ENCODE data around the gene SHC2. TPM values are rescaled to one million over a fixed set of nuclear protein-coding genes. Genes with fewer than 3 reads are reported as not detected.

SHC2 gene
- total RNA-seq, 1 donor from 2014 or later: 29.7 TPM

DNA sequence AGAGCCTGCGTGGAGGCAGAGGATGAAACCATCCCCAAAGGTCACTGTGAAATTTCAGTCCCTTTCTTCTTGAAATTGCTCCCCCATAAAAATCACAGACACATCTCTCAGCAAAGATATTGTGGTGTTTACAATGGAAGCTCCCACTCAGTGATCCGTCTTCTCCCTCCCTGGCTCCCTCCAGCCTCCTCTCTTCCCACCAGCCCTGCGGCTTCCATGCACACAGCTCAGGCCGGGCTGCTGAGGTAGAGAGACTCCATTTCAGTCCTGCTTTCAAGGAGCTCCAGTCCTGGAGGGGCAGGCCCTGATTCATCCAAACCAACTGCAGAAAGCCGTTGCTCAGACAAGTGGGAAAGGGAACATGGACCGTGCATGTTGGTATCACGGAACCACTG lies 92.2 kb downstream of the SHC2 start:
- peaks cover 68% of the 10 kb centered on the region for H3K27me3 Mint-ChIP-seq (ENCODE audit: low read depth, unreplicated experiment)
- TF ChIP-seq, protein P1, sequence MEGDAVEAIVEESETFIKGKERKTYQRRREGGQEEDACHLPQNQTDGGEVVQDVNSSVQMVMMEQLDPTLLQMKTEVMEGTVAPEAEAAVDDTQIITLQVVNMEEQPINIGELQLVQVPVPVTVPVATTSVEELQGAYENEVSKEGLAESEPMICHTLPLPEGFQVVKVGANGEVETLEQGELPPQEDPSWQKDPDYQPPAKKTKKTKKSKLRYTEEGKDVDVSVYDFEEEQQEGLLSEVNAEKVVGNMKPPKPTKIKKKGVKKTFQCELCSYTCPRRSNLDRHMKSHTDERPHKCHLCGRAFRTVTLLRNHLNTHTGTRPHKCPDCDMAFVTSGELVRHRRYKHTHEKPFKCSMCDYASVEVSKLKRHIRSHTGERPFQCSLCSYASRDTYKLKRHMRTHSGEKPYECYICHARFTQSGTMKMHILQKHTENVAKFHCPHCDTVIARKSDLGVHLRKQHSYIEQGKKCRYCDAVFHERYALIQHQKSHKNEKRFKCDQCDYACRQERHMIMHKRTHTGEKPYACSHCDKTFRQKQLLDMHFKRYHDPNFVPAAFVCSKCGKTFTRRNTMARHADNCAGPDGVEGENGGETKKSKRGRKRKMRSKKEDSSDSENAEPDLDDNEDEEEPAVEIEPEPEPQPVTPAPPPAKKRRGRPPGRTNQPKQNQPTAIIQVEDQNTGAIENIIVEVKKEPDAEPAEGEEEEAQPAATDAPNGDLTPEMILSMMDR (IDR thresholded peaks at IDR 0.05; ENCODE audit: insufficient read depth, low read depth, low read length): no peak
- TF ChIP-seq EZH2 (IDR thresholded peaks at IDR 0.05; ENCODE audit: insufficient read depth, low read length): no peak

DNA sequence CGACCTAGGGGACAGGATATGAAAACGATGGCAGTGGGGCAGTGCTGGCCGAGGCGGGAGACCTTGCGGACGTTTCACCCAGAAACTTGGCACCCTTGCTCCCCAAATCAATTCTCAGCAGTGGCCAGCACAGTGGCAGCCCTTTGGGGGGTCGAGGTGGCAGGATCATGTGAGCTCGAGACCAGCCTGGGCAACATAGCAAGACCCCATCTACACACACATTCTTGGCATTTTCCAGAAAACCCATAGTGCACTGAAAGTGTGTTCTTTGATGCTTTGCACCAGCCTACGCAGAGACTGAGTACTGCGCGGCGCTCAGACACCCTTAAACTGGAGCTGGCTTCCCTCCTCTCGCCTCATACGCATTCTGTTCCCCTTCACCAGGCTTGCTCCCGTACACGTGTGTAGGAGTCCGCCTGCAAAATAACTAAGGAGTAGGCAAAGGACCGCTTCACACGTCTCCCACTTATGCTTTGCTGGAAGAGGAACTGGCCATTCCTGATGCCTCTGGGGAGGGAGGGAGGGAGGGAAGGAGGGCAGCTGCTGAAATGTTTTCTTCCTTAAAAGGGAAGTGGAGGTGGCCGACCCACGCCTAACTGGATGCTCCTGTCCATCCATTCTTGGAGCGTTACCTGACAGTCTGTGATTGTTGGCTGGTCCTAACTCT lies 92.7 kb downstream of the SHC2 start:
- no peaks in the 10 kb centered on the region for H3K36me3 ChIP-seq (ENCODE audit: insufficient read depth, low read length)
- peaks cover 5% of the 10 kb centered on the region for H3K36me3 Mint-ChIP-seq (ENCODE audit: low read depth, unreplicated experiment)
- H3K4me3 Mint-ChIP-seq (ENCODE audit: unreplicated experiment): no peak overlapping the region
- H3K9me3 Mint-ChIP-seq (ENCODE audit: unreplicated experiment): peaks cover 3% of the 10 kb centered on the region
- H3K4me1 ChIP-seq (ENCODE audit: insufficient read depth, low read length): no peaks in the 10 kb centered on the region
- peaks cover 19% of the 10 kb centered on the region for H3K27me3 ChIP-seq (ENCODE audit: insufficient read depth, low read length)
- peaks cover 64% of the 10 kb centered on the region for H3K27me3 Mint-ChIP-seq (ENCODE audit: low read depth, unreplicated experiment)
- no peak overlapping the region for H2AFZ ChIP-seq (ENCODE audit: low read depth, low read length)
- H3K9me3 ChIP-seq (ENCODE audit: insufficient read depth, low read depth, low read length): no peaks in the 10 kb centered on the region
- no peak for DNase-seq (ENCODE audit: low read depth)
- no peaks in the 10 kb centered on the region for H3K4me1 Mint-ChIP-seq (ENCODE audit: low read depth, unreplicated experiment)
- H3K4me3 ChIP-seq (ENCODE audit: insufficient read depth, low read depth, low read length): no peak overlapping the region
- no peaks in the 10 kb centered on the region for H4K20me1 ChIP-seq (ENCODE audit: insufficient read depth, low read length)
- no peaks in the 10 kb centered on the region for H3K79me2 ChIP-seq (ENCODE audit: insufficient read depth, low read length)
- no peak for FAIRE-seq
- H3K27ac Mint-ChIP-seq (ENCODE audit: unreplicated experiment): no peak overlapping the region
- H3K9ac ChIP-seq (ENCODE audit: low read length): no peak overlapping the region
- H3K27ac ChIP-seq (ENCODE audit: low read depth, low read length): no peak overlapping the region
- H3K4me2 ChIP-seq (ENCODE audit: low read length): no peak overlapping the region
- no peak for TF ChIP-seq EZH2 (IDR thresholded peaks at IDR 0.05; ENCODE audit: insufficient read depth, low read length)
- TF ChIP-seq, protein P1 (IDR thresholded peaks at IDR 0.05; ENCODE audit: insufficient read depth, low read depth, low read length): no peak

More for the DNA sequence above, 92.2 kb downstream of the SHC2 start:
- no peaks in the 10 kb centered on the region for H3K4me1 ChIP-seq (ENCODE audit: insufficient read depth, low read length)
- H3K9ac ChIP-seq (ENCODE audit: low read length): no peak overlapping the region
- H2AFZ ChIP-seq (ENCODE audit: low read depth, low read length): no peak overlapping the region
- Mint-ChIP-seq H3K9me3 (ENCODE audit: unreplicated experiment) (peaks cover 3% of the 10 kb centered on the region), H3K36me3 (ENCODE audit: low read depth, unreplicated experiment) (peaks cover 5% of the 10 kb centered on the region), H3K4me1 (ENCODE audit: low read depth, unreplicated experiment) (no peaks in the 10 kb centered on the region), H3K27ac (ENCODE audit: unreplicated experiment) (no peak overlapping the region), H3K4me3 (ENCODE audit: unreplicated experiment) (no peak overlapping the region)
- no peak overlapping the region for H3K27ac ChIP-seq (ENCODE audit: low read depth, low read length)
- DNase-seq (ENCODE audit: low read depth): no peak
- no peak overlapping the region for H3K4me3 ChIP-seq (ENCODE audit: insufficient read depth, low read depth, low read length)
- H3K27me3 ChIP-seq (ENCODE audit: insufficient read depth, low read length): peaks cover 19% of the 10 kb centered on the region
- H3K9me3 ChIP-seq (ENCODE audit: insufficient read depth, low read depth, low read length): no peaks in the 10 kb centered on the region
- FAIRE-seq: no peak
- no peaks in the 10 kb centered on the region for H3K79me2 ChIP-seq (ENCODE audit: insufficient read depth, low read length)
- H3K36me3 ChIP-seq (ENCODE audit: insufficient read depth, low read length): no peaks in the 10 kb centered on the region
- H4K20me1 ChIP-seq (ENCODE audit: insufficient read depth, low read length): no peaks in the 10 kb centered on the region
- no peak overlapping the region for H3K4me2 ChIP-seq (ENCODE audit: low read length)

DNA sequence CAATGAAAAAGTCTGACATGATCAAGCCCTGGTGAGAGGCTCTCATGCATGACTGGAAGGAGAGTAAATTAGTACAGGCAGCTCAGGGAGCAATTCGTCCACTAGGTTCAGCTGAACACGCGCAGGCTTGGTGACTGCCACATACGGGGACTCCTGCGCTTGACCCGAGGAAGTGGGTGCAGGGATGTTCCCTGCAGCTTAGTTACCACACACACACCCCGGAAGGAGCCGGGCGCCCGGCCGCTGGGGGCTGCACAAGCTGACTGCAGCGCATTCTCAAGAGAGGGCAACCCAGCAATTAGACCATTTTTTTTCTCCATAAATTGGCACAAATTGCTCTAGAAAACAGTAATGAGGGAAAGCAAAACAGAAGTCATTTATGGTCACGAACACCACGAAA lies 93.3 kb downstream of the SHC2 start:
- H3K9me3 Mint-ChIP-seq (ENCODE audit: unreplicated experiment): peaks cover 3% of the 10 kb centered on the region
- no peak overlapping the region for H3K27ac ChIP-seq (ENCODE audit: low read depth, low read length)
- H3K27me3 ChIP-seq (ENCODE audit: insufficient read depth, low read length): peaks cover 14% of the 10 kb centered on the region
- no peak for DNase-seq (ENCODE audit: low read depth)
- no peaks in the 10 kb centered on the region for H3K9me3 ChIP-seq (ENCODE audit: insufficient read depth, low read depth, low read length)
- H3K4me1 Mint-ChIP-seq (ENCODE audit: low read depth, unreplicated experiment): no peaks in the 10 kb centered on the region
- no peak for FAIRE-seq
- H3K79me2 ChIP-seq (ENCODE audit: insufficient read depth, low read length): no peaks in the 10 kb centered on the region
- peaks cover 59% of the 10 kb centered on the region for H3K27me3 Mint-ChIP-seq (ENCODE audit: low read depth, unreplicated experiment)
- TF ChIP-seq, protein P1 (IDR thresholded peaks at IDR 0.05; ENCODE audit: insufficient read depth, low read depth, low read length): no peak
- no peak for TF ChIP-seq EZH2 (IDR thresholded peaks at IDR 0.05; ENCODE audit: insufficient read depth, low read length)
- H3K36me3 Mint-ChIP-seq (ENCODE audit: low read depth, unreplicated experiment): peaks cover 5% of the 10 kb centered on the region
- no peaks in the 10 kb centered on the region for H3K4me1 ChIP-seq (ENCODE audit: insufficient read depth, low read length)
- no peaks in the 10 kb centered on the region for H3K36me3 ChIP-seq (ENCODE audit: insufficient read depth, low read length)
- no peak overlapping the region for H2AFZ ChIP-seq (ENCODE audit: low read depth, low read length)
- no peaks in the 10 kb centered on the region for H4K20me1 ChIP-seq (ENCODE audit: insufficient read depth, low read length)
- no peak overlapping the region for H3K4me3 Mint-ChIP-seq (ENCODE audit: unreplicated experiment)
- no peak overlapping the region for H3K9ac ChIP-seq (ENCODE audit: low read length)
- no peak overlapping the region for H3K4me3 ChIP-seq (ENCODE audit: insufficient read depth, low read depth, low read length)
- H3K4me2 ChIP-seq (ENCODE audit: low read length): no peak overlapping the region
- no peak overlapping the region for H3K27ac Mint-ChIP-seq (ENCODE audit: unreplicated experiment)
